SK-N-MC (cell line): ENCODE results near the gene DAZ4.
"Not testable (repeated sequence)": the region's sequence is repeated elsewhere in the genome, so short reads cannot be mapped to it uniquely, and the experiment has no call there.

Experiments used
- DNase-seq: peaks from one replicate; pipeline ENCODE4 v3.0.0-alpha.2; 2011; ENCODE audit warnings: low read depth, low spot score
- H3K27ac ChIP-seq: fragments of 200-600 bp; sonication (generic); 2 replicates; pipeline ENCODE4 v1.5.1; 2016; ENCODE audit warnings: mixed run types
- H3K36me3 ChIP-seq: fragments of 200-600 bp; sonication (generic); 2 replicates; pipeline ENCODE4 v1.6.1; 2017; ENCODE audit warnings: antibody characterized with exemption, low read length, mixed read lengths; ENCODE audit not compliant: insufficient read depth
- H3K4me3 ChIP-seq: fragments of 200-600 bp; sonication (generic); 2 replicates; pipeline ENCODE4 v1.5.1; 2016
- H3K9ac ChIP-seq: fragments of 200-600 bp; sonication (generic); 2 replicates; pipeline ENCODE4 v1.8.0; 2017; ENCODE audit warnings: mixed run types, mixed read lengths; ENCODE audit not compliant: insufficient read length
- H3K9me3 ChIP-seq: fragments of 200-600 bp; sonication (generic); 2 replicates; pipeline ENCODE4 v1.6.1; 2017; ENCODE audit warnings: low read depth, mild to moderate bottlenecking, antibody characterized with exemption, low read length, moderate library complexity, mixed read lengths

Gene DAZ4, protein sequence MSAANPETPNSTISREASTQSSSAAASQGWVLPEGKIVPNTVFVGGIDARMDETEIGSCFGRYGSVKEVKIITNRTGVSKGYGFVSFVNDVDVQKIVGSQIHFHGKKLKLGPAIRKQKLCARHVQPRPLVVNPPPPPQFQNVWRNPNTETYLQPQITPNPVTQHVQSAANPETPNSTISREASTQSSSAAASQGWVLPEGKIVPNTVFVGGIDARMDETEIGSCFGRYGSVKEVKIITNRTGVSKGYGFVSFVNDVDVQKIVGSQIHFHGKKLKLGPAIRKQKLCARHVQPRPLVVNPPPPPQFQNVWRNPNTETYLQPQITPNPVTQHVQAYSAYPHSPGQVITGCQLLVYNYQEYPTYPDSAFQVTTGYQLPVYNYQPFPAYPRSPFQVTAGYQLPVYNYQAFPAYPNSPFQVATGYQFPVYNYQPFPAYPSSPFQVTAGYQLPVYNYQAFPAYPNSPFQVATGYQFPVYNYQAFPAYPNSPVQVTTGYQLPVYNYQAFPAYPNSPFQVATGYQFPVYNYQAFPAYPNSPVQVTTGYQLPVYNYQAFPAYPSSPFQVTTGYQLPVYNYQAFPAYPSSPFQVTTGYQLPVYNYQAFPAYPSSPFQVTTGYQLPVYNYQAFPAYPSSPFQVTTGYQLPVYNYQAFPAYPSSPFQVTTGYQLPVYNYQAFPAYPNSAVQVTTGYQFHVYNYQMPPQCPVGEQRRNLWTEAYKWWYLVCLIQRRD

DNA sequence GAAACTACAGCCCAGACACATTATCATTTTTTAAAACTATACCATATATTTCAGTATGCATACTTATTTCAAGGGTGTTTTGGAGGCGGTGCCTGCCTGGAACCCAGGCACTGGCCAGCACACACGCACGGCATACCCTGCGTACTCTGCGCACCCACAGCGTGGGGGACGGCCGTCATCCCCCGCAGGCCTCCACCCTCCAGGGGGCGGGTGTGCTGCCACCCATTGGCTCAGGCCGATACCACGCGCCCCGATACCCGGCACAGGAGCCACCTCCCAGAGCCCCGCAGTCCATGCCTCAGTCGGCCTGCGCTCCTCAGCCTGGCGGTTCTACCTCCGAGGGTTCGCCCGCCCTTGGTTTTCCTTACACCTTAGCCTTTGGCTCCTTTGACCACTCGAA is at the start of gene DAZ4:
Gene DAZ4 (plus strand): TSS at position 301 of the 400 bp plus-strand sequence. CDS start 208 bp downstream, outside the sequence.
- not testable (repeated sequence) for H3K9ac ChIP-seq, H3K36me3 ChIP-seq, H3K9me3 ChIP-seq, H3K4me3 ChIP-seq, DNase-seq, H3K27ac ChIP-seq

DNA sequence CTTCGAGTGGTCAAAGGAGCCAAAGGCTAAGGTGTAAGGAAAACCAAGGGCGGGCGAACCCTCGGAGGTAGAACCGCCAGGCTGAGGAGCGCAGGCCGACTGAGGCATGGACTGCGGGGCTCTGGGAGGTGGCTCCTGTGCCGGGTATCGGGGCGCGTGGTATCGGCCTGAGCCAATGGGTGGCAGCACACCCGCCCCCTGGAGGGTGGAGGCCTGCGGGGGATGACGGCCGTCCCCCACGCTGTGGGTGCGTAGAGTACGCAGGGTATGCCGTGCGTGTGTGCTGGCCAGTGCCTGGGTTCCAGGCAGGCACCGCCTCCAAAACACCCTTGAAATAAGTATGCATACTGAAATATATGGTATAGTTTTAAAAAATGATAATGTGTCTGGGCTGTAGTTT is 20.4 kb upstream of the DAZ4 start, which contains the start of gene DAZ3:
Gene DAZ3 (minus strand): TSS at position 101 of the 400 bp plus-strand sequence. CDS start 208 bp downstream, outside the sequence.
- H3K27ac ChIP-seq, H3K9ac ChIP-seq, DNase-seq, H3K36me3 ChIP-seq, H3K9me3 ChIP-seq, H3K4me3 ChIP-seq: not testable (repeated sequence)

DNA sequence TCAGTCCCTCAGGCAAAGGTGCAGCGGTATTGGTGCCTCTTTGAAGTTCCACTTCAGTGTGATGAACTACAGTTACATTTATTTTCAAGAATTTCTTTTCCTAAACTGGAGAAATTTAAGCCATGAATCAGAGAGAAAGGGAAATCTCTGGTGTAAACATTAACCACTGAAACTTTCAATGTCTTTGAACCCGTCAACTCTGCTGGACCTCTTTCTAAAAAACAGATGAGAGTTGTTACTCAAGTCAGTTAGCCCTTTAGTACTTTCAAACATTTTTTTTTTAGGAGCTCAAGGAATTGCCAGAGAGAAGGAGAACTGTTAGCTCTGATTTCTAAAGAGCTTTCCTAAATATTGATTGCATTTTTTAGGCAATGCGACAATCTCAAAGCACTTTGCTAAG is 11.9 kb upstream of the DAZ4 start:
- not testable (repeated sequence) for H3K36me3 ChIP-seq, H3K4me3 ChIP-seq, H3K27ac ChIP-seq, H3K9me3 ChIP-seq, DNase-seq, H3K9ac ChIP-seq

DNA sequence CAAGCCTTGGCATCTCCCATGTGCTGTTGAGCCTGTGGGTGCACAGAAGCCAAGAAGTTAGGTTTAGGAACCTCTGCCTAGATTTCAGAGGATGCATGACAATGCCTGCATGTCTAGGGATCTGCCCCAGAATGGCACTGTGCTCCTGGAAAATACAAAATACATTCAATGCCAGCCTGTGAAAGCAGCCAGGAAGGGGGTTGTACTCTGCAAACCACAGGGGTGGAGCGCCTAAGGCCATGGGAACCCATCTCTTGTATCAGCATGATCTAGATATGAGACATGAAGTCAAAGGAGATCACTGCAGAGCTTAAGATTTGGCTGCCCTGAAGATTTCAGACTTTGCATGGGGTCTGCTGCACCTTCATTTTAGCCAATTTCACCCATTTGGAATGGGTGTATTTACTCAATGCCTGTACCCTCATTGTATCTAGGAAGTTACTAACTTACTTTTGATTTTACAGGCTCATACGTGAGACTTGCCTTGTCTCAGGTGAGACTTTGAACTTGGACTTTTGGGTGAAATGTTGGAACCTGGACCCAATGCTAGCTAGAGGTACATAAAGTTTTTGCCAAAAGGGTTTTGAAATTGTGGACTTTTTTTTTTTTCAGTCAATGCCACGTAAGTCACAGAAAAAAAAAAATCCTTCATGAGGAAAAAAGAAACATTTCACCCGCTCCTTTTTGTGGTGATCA is 9.4 kb upstream of the DAZ4 start:
- H3K9ac ChIP-seq, H3K4me3 ChIP-seq, H3K9me3 ChIP-seq, H3K36me3 ChIP-seq, DNase-seq, H3K27ac ChIP-seq: not testable (repeated sequence)

DNA sequence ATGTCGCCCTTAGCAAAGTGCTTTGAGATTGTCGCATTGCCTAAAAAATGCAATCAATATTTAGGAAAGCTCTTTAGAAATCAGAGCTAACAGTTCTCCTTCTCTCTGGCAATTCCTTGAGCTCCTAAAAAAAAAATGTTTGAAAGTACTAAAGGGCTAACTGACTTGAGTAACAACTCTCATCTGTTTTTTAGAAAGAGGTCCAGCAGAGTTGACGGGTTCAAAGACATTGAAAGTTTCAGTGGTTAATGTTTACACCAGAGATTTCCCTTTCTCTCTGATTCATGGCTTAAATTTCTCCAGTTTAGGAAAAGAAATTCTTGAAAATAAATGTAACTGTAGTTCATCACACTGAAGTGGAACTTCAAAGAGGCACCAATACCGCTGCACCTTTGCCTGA is 8.7 kb upstream of the DAZ4 start:
- not testable (repeated sequence) for H3K9ac ChIP-seq, H3K4me3 ChIP-seq, H3K27ac ChIP-seq, H3K36me3 ChIP-seq, H3K9me3 ChIP-seq, DNase-seq
